ENCODE measurements around the gene ZBTB11. TPM values are rescaled to one million over a fixed set of nuclear protein-coding genes. Genes with fewer than 3 reads are reported as not detected.

Gene ZBTB11
- total RNA-seq, 3 donors from 2014 or later = 24.1 to 25.8 (median 24.8) TPM

- ATAC-seq (no peak), DNase-seq (no peak)
- peaks cover 24% of the 10 kb centered on the region for H3K36me3 Mint-ChIP-seq (ENCODE audit: insufficient read depth)
- H3K4me1 Mint-ChIP-seq (ENCODE audit: low read depth) = peaks cover 48% of the 10 kb centered on the region
- no peaks in the 10 kb centered on the region for H3K9me3 Mint-ChIP-seq
- no peaks in the 10 kb centered on the region for H3K27me3 Mint-ChIP-seq (ENCODE audit: low read depth)
- H3K4me3 Mint-ChIP-seq = peak overlapping the region; percentile 95
These were observed 729 bp upstream of the ZBTB11 start for GRCh38 chr3:101677436-101678286.

DNA sequence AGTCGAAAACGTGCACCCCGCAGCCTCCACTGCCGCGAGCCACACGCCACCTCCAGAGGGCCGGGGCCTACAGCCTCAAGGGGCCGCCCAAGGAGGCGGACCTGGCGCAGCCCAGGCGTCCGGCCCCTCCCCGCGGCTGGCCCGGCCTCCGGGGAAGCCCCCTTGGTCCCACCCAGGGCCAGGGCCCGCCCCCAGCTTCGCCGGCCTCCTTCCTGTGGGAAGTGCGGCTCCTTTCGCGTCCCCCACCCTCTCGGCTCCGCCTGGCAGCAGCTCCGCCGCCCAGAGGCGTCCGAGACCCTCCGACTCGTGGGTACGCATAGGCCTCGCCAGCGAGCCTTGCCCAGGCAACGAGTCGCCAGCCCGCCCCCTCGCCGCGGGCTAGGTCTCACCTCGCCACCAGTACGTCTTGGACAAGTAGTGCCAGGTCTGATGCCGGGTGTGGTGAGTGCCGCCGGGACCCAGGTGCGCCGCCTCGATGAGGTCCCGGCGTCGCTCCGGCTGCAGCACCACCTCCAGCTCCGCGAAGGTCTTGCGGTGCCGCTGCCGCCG is 642 bp downstream of the ZBTB11 start:
- H3K4me3 Mint-ChIP-seq = peak overlapping the region; percentile 95
- H3K27me3 Mint-ChIP-seq (ENCODE audit: low read depth) = no peaks in the 10 kb centered on the region
- H3K4me1 Mint-ChIP-seq (ENCODE audit: low read depth) = peaks cover 51% of the 10 kb centered on the region
- no peaks in the 10 kb centered on the region for H3K9me3 Mint-ChIP-seq
- ATAC-seq = peak; percentile 85 to 89
- peak; percentile 93 for DNase-seq
- H3K36me3 Mint-ChIP-seq (ENCODE audit: insufficient read depth) = peaks cover 18% of the 10 kb centered on the region

DNA sequence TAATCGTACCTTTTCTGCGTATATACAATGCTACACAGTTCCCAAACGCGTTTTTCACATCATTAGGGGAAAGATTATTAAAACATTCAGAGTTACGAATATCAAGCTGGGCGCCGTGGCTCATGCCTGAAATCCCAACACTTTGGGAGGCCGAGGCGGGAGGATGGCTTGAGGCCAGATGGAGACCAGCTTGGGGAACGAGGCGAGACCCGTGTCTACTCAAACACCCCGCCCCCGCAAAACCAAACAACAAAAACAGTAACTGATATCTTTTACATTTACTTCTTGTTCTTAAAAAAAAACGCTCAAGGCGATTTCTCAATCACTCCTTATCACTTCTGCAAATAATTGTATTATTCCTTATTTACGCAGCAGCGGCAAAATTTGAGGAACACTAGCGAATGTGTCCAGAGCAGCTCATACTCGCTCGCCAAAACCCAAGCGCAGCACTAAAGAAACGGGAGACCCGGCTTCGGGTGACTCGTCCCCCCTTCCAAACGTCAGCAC is 1.2 kb downstream of the ZBTB11 start:
- Mint-ChIP-seq H3K9me3 (no peaks in the 10 kb centered on the region), H3K4me1 (ENCODE audit: low read depth) (peaks cover 49% of the 10 kb centered on the region), H3K4me3 (peak overlapping the region; percentile 95), H3K27me3 (ENCODE audit: low read depth) (no peaks in the 10 kb centered on the region), H3K36me3 (ENCODE audit: insufficient read depth) (peaks cover 16% of the 10 kb centered on the region)
- no peak for ATAC-seq
- no peak for DNase-seq

DNA sequence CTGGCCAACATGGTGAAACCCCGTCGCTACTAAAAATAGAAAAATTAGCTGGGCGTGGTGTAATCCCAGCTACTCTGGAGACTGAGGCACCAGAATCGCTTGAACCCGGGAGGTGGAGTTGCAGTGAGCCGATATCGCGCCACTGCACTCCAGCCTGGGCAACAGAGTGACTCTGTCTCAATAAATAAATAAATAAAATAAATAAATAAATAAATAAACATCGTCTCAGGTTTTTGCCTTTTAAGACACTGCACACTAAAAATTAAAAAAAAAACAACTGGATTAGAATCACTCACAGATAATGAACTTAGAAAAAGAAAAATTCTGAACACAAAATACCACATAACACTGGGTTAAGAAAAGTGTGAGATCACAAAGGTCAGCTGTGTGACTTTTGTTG is 2.4 kb downstream of the ZBTB11 start:
- ATAC-seq (no peak), DNase-seq (no peak)
- Mint-ChIP-seq H3K36me3 (ENCODE audit: insufficient read depth) (peaks cover 13% of the 10 kb centered on the region), H3K4me1 (ENCODE audit: low read depth) (peaks cover 49% of the 10 kb centered on the region), H3K27me3 (ENCODE audit: low read depth) (no peaks in the 10 kb centered on the region), H3K4me3 (peak overlapping the region; percentile 95), H3K9me3 (no peaks in the 10 kb centered on the region)

- H3K9me3 Mint-ChIP-seq = no peaks in the 10 kb centered on the region
- no peak for DNase-seq
- ATAC-seq = no peak
- H3K27me3 Mint-ChIP-seq (ENCODE audit: low read depth) = no peaks in the 10 kb centered on the region
- peaks cover 15% of the 10 kb centered on the region for H3K36me3 Mint-ChIP-seq (ENCODE audit: insufficient read depth)
- peak overlapping the region; percentile 65 for H3K4me3 Mint-ChIP-seq
- peaks cover 49% of the 10 kb centered on the region for H3K4me1 Mint-ChIP-seq (ENCODE audit: low read depth)
These were observed 3.0 kb downstream of the ZBTB11 start for GRCh38 chr3:101673953-101674352.

GRCh38 chr3:101671014-101671413 is 5.9 kb downstream of the ZBTB11 start:
- H3K36me3 Mint-ChIP-seq (ENCODE audit: insufficient read depth) = peaks cover 23% of the 10 kb centered on the region

GRCh38 chr3:101667844-101668243 is 9.1 kb downstream of the ZBTB11 start:
- peaks cover 14% of the 10 kb centered on the region for H3K4me1 Mint-ChIP-seq (ENCODE audit: low read depth)
- peaks cover 43% of the 10 kb centered on the region for H3K36me3 Mint-ChIP-seq (ENCODE audit: insufficient read depth)
- no peak for DNase-seq
- ATAC-seq = no peak
- no peaks in the 10 kb centered on the region for H3K27me3 Mint-ChIP-seq (ENCODE audit: low read depth)
- H3K4me3 Mint-ChIP-seq = no peak overlapping the region
- no peaks in the 10 kb centered on the region for H3K9me3 Mint-ChIP-seq

More at GRCh38 chr3:101671014-101671413, 5.9 kb downstream of the ZBTB11 start:
- H3K4me3 Mint-ChIP-seq = no peak overlapping the region
- no peak for DNase-seq
- no peak for ATAC-seq
- H3K27me3 Mint-ChIP-seq (ENCODE audit: low read depth) = no peaks in the 10 kb centered on the region
- H3K4me1 Mint-ChIP-seq (ENCODE audit: low read depth) = peaks cover 35% of the 10 kb centered on the region
- H3K9me3 Mint-ChIP-seq = no peaks in the 10 kb centered on the region

GRCh38 chr3:101667331-101667730 is 9.6 kb downstream of the ZBTB11 start:
- Mint-ChIP-seq H3K27me3 (ENCODE audit: low read depth) (no peaks in the 10 kb centered on the region), H3K36me3 (ENCODE audit: insufficient read depth) (peaks cover 46% of the 10 kb centered on the region), H3K9me3 (no peaks in the 10 kb centered on the region), H3K4me1 (ENCODE audit: low read depth) (peaks cover 10% of the 10 kb centered on the region), H3K4me3 (no peak overlapping the region)
- DNase-seq = no peak
- no peak for ATAC-seq

GRCh38 chr3:101665851-101666250 is 11.1 kb downstream of the ZBTB11 start:
- peaks cover 43% of the 10 kb centered on the region for H3K36me3 Mint-ChIP-seq (ENCODE audit: insufficient read depth)
- no peaks in the 10 kb centered on the region for H3K9me3 Mint-ChIP-seq
- no peak overlapping the region for H3K4me3 Mint-ChIP-seq
- ATAC-seq (no peak), DNase-seq (no peak)
- H3K4me1 Mint-ChIP-seq (ENCODE audit: low read depth) = peaks cover under 1% of the 10 kb centered on the region
- H3K27me3 Mint-ChIP-seq (ENCODE audit: low read depth) = no peaks in the 10 kb centered on the region

DNA sequence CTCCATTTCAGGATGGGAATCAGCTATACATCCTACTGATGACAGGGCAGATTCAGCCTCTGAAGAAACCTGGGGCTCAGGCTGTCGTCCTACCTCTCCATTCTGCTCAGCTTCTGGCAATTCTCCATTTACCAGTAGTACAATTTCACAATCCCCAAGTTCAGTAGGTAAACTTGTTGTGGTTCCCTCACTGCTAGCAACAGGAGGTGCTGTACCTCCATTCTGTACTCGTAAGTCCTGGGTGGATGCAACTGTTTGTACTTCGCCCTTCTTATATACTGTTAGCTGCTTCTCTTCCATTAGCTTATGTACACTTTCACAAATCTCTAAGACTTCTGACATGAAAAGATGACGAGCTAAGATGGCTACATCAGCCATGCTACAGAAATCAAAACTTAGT is 11.6 kb downstream of the ZBTB11 start:
- no peak for ATAC-seq
- Mint-ChIP-seq H3K4me3 (no peak overlapping the region), H3K27me3 (ENCODE audit: low read depth) (no peaks in the 10 kb centered on the region), H3K9me3 (no peaks in the 10 kb centered on the region), H3K36me3 (ENCODE audit: insufficient read depth) (peaks cover 46% of the 10 kb centered on the region), H3K4me1 (ENCODE audit: low read depth) (no peaks in the 10 kb centered on the region)
- DNase-seq = no peak

GRCh38 chr3:101660714-101661113 is 16.2 kb downstream of the ZBTB11 start:
- H3K4me1 Mint-ChIP-seq (ENCODE audit: low read depth) = no peaks in the 10 kb centered on the region
- peaks cover 53% of the 10 kb centered on the region for H3K36me3 Mint-ChIP-seq (ENCODE audit: insufficient read depth)
- no peaks in the 10 kb centered on the region for H3K27me3 Mint-ChIP-seq (ENCODE audit: low read depth)
- no peak for DNase-seq
- ATAC-seq = no peak
- no peak overlapping the region for H3K4me3 Mint-ChIP-seq
- H3K9me3 Mint-ChIP-seq = no peaks in the 10 kb centered on the region

- Mint-ChIP-seq H3K9me3 (no peaks in the 10 kb centered on the region), H3K4me1 (ENCODE audit: low read depth) (no peaks in the 10 kb centered on the region), H3K4me3 (no peak overlapping the region), H3K27me3 (ENCODE audit: low read depth) (no peaks in the 10 kb centered on the region), H3K36me3 (ENCODE audit: insufficient read depth) (peaks cover 50% of the 10 kb centered on the region)
- DNase-seq (no peak), ATAC-seq (no peak)
These were observed 20.3 kb downstream of the ZBTB11 start for GRCh38 chr3:101656651-101657050.

GRCh38 chr3:101646726-101647125 is 30.2 kb downstream of the ZBTB11 start:
- Mint-ChIP-seq H3K9me3 (no peaks in the 10 kb centered on the region), H3K4me1 (ENCODE audit: low read depth) (peaks cover 32% of the 10 kb centered on the region), H3K4me3 (no peak overlapping the region), H3K27me3 (ENCODE audit: low read depth) (no peaks in the 10 kb centered on the region), H3K36me3 (ENCODE audit: insufficient read depth) (peaks cover 20% of the 10 kb centered on the region)
- DNase-seq (no peak), ATAC-seq (no peak)

DNA sequence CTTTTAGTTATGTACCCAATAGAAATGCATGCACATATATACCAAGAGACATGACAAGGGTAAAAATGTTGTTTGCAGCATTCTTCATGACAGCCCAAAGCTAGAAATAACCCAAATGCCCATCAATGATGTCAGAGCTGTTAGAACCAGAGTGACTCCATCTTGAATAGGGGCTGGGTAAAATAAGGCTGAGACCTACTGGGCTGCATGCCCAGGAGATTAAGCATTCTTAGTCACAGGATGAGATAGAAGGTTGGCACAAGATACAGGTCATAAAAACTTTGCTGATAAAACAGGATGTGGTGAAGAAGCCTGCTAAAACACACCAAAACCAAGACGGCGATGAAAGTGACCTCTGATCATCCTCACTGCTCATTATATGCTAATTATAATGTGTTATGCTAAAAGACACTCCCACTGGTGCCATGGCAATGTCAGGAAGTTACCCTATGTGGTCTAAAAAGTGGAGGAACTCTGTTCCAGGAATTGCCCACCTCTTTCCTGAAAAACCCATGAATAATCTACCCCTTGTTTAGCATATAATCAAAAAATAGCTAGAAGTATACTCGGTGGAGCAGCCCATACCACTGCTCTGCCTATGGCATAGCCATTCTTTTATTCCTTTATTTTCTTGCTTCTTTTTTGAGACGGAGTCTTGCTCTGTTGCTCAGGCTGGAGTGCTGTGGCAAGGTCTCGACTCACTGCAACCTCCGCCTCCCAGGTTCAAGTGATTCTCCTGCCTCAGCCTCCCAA is 32.9 kb downstream of the ZBTB11 start:
- ATAC-seq = peak; percentile 82 to 89
- no peaks in the 10 kb centered on the region for H3K9me3 Mint-ChIP-seq
- no peaks in the 10 kb centered on the region for H3K27me3 Mint-ChIP-seq (ENCODE audit: low read depth)
- H3K4me3 Mint-ChIP-seq = no peak overlapping the region
- peaks cover 6% of the 10 kb centered on the region for H3K36me3 Mint-ChIP-seq (ENCODE audit: insufficient read depth)
- H3K4me1 Mint-ChIP-seq (ENCODE audit: low read depth) = peaks cover 32% of the 10 kb centered on the region
- DNase-seq = peak; percentile 5

All from activated T-cell treated with anti-CD3 and anti-CD28 coated beads, Interleukin-2, amount 50 U/mL, for 4 hours (primary cell).